ENCODE data around the gene UBXN7. TPM values are rescaled to one million over a fixed set of nuclear protein-coding genes. Genes with fewer than 3 reads are reported as not detected.
"Not testable (repeated sequence)": the region's sequence is repeated elsewhere in the genome, so short reads cannot be mapped to it uniquely, and the experiment has no call there.

The UBXN7 gene
- total RNA-seq, 4 donors from 2014 or later: 17.1 to 24.1 (median 22.0) TPM

DNA sequence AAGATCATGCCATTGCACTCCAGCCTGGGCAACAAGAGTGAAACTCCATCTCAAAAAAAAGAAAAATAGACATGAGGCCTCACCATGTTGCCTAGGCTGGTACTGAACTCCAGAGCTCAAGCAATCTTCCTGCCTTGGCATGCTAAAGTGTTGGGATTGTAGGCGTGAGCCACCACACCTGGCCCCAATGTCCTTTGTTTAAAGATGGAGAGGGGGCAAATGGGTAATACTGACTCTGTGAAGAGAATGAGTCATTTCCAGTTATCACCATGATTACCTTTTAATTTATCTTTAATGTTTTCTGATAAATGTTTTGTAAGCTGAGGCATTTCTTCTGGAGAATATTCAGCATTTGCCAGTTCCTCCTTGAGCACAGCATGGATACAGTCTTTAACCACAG, 116.4 kb downstream of the UBXN7 start:
- 100% methylated on average over 1 of the region's 1 CpG; no CpG with 5 or more reads in 1 of the 2 donors for WGBS, 2 donors (ENCODE audit: low coverage in 1 of 2)
- no peak for ATAC-seq
- no peak overlapping the region for H3K27ac ChIP-seq
- no peaks in the 10 kb centered on the region for H3K9me3 ChIP-seq
- peaks cover 0 to 5% (median 0%) of the 10 kb centered on the region in 3 donors for H3K4me1 ChIP-seq
- H3K4me3 ChIP-seq: no peak overlapping the region
- H3K27me3 ChIP-seq: no peaks in the 10 kb centered on the region
- no peak for TF ChIP-seq EP300 (IDR thresholded peaks at IDR 0.05)
- TF ChIP-seq POLR2A (IDR thresholded peaks at IDR 0.05): no peak
- no peak for TF ChIP-seq POLR2AphosphoS5 (IDR thresholded peaks at IDR 0.05)
- TF ChIP-seq, protein P1, sequence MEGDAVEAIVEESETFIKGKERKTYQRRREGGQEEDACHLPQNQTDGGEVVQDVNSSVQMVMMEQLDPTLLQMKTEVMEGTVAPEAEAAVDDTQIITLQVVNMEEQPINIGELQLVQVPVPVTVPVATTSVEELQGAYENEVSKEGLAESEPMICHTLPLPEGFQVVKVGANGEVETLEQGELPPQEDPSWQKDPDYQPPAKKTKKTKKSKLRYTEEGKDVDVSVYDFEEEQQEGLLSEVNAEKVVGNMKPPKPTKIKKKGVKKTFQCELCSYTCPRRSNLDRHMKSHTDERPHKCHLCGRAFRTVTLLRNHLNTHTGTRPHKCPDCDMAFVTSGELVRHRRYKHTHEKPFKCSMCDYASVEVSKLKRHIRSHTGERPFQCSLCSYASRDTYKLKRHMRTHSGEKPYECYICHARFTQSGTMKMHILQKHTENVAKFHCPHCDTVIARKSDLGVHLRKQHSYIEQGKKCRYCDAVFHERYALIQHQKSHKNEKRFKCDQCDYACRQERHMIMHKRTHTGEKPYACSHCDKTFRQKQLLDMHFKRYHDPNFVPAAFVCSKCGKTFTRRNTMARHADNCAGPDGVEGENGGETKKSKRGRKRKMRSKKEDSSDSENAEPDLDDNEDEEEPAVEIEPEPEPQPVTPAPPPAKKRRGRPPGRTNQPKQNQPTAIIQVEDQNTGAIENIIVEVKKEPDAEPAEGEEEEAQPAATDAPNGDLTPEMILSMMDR (IDR thresholded peaks at IDR 0.05): no peak
- H3K36me3 ChIP-seq: peaks cover 0 to 7% of the 10 kb centered on the region in 2 donors

DNA sequence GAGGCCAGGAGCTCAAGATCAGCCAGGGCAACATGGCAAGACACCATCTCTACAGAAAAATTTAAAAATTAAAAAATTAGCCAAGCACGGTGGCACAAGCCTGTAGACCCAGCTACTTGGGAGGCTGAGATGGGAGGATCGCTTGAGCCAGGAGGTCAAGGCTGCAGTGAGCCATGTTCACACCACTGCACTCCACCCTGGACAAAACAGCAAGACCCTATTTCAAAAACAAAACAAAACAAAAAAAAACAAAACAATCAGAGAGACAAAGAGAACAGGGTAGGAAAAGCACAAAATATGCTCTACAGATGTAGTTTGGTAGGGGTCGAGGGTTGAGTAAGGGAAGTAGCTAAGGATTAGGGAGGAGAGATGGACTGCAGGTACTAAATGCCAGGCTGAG, 117.6 kb downstream of the UBXN7 start:
- no peaks in the 10 kb centered on the region for H3K27me3 ChIP-seq

DNA sequence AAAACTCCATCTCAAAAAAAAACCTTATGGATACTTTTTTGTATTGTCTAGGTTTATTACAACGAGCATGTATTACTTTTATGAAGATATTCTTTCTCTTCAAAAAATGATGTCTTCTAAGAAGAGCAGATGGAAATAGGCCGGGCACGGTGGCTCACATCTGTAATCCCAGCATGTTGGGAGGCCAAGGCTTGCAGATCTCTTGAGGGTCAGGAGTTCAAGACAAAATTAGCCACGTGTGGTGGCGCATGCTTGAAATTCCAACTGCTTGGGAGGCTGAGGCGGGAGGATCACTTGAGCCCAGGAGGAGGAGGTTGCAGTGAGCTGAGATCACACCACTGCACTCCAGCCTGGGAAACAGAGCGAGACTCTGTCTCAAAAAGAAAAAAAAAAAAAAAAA, 118.1 kb downstream of the UBXN7 start:
- not testable (repeated sequence) for ATAC-seq, H3K27ac ChIP-seq, H3K27me3 ChIP-seq, H3K36me3 ChIP-seq, H3K4me3 ChIP-seq, H3K9me3 ChIP-seq, H3K4me1 ChIP-seq
- whole genome bisulfite sequencing, 2 donors (ENCODE audit: low coverage in 1 of 2): 66 to 73% methylated on average over 4 to 7 of the region's 7 CpGs

More for the DNA sequence above, 117.6 kb downstream of the UBXN7 start:
- Histone ChIP-seq H3K27ac (no peak overlapping the region), H3K4me1 (peaks cover 0 to 5% (median 0%) of the 10 kb centered on the region in 3 donors), H3K4me3 (no peak overlapping the region), H3K36me3 (peaks cover 0 to 7% of the 10 kb centered on the region in 2 donors), H3K9me3 (no peaks in the 10 kb centered on the region)
- WGBS, 2 donors (ENCODE audit: low coverage in 1 of 2): 86 to 98% methylated on average over 1 to 3 of the region's 3 CpGs
- TF ChIP-seq POLR2A (IDR thresholded peaks at IDR 0.05) (no peak), POLR2AphosphoS5 (IDR thresholded peaks at IDR 0.05) (no peak), EP300 (IDR thresholded peaks at IDR 0.05) (no peak)
- TF ChIP-seq, protein P1 (IDR thresholded peaks at IDR 0.05): no peak
- ATAC-seq: no peak

DNA sequence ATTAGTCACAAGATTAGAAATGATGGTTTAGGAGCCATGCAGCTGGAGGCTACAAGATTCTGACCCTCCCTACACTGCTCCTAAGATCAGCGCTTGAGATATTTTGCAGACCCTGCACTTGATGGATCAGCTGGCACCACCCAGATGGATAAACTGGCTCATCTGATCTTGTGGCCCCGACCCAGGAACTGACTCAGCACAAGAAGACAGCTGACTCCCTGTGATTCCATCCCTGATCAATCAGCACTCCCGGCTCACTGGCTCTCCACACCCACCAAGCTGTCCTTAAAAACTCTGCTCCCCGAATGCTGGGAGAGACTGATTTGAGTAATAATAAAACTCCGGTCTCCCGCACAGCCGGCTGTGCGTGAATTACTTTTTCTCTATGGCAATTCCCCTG, 129.3 kb downstream of the UBXN7 start:
- H3K4me1 ChIP-seq, ATAC-seq, H3K9me3 ChIP-seq, H3K27ac ChIP-seq, H3K27me3 ChIP-seq, H3K4me3 ChIP-seq: not testable (repeated sequence)
- peaks cover 0 to 60% of the 10 kb centered on the region in 2 donors for H3K36me3 ChIP-seq
- WGBS, 2 donors (ENCODE audit: low coverage in 1 of 2): 82% methylated on average over 5 of the region's 8 CpGs; no CpG with 5 or more reads in 1 of the 2 donors

GRCh38 chr3:196302551-196302950, 129.7 kb downstream of the UBXN7 start:
- not testable (repeated sequence) for ATAC-seq, H3K27ac ChIP-seq, H3K4me3 ChIP-seq, H3K27me3 ChIP-seq, H3K9me3 ChIP-seq, H3K4me1 ChIP-seq
- 49 to 64% methylated on average over 4 to 5 of the region's 10 CpGs for WGBS, 2 donors (ENCODE audit: low coverage in 1 of 2)
- peaks cover 0 to 63% of the 10 kb centered on the region in 2 donors for H3K36me3 ChIP-seq

GRCh38 chr3:196298521-196298920, 133.7 kb downstream of the UBXN7 start:
- no peaks in the 10 kb centered on the region for H3K9me3 ChIP-seq
- H3K27ac ChIP-seq: no peak overlapping the region
- H3K27me3 ChIP-seq: no peaks in the 10 kb centered on the region
- no peak for TF ChIP-seq POLR2AphosphoS5 (IDR thresholded peaks at IDR 0.05)
- H3K4me1 ChIP-seq: no peaks in the 10 kb centered on the region
- peaks cover 0 to 38% of the 10 kb centered on the region in 2 donors for H3K36me3 ChIP-seq
- H3K4me3 ChIP-seq: no peak overlapping the region
- ATAC-seq: no peak
- 88 to 100% methylated on average over 1 of the region's 2 CpGs for WGBS, 2 donors (ENCODE audit: low coverage in 1 of 2)

Small RNA genes within 50 kb of the gene (small RNA-seq; reads per million reads assigned to genes)
- gene AC069257.2 (0 reads per million in 4 donors), gene AC083822.1 (0 reads per million in 4 donors), gene AC117490.1 (0 reads per million in 4 donors), gene RN7SL434P (0 reads per million in 4 donors), gene RN7SL738P (0 reads per million in 4 donors), gene RNU6-1279P (0 to 0.09 (median 0) reads per million in 4 donors), gene RNU6-910P (0 reads per million in 4 donors)

Other genes with a start within 250 kb of the UBXN7 start
- gene ZDHHC19, start 221.0 kb downstream of the UBXN7 start, total RNA-seq: not detected
- gene SLC51A, start 215.9 kb downstream of the UBXN7 start, total RNA-seq: not detected
- gene PCYT1A, start 144.7 kb downstream of the UBXN7 start, total RNA-seq: 10 to 100 TPM; 60.3 to 92.6 (median 81.0) TPM
- gene DYNLT2B, start 114.2 kb downstream of the UBXN7 start, total RNA-seq: 10 to 100 TPM in 3 of 4 donors, 1 to 10 TPM in 1; 9.2 to 18.7 (median 10.8) TPM
- 1 to 10 TPM in 1 of 4 donors, under 1 TPM in 1, not detected in 2; 0.35 to 2.6 TPM for gene TM4SF19, start 94.0 kb downstream of the UBXN7 start, total RNA-seq
- gene RNF168, start 71.3 kb upstream of the UBXN7 start, total RNA-seq: 10 to 100 TPM; 19.4 to 26.0 (median 23.7) TPM
- not detected for gene SMCO1, start 82.9 kb upstream of the UBXN7 start, total RNA-seq
- gene WDR53, start 136.1 kb upstream of the UBXN7 start, total RNA-seq: 1 to 10 TPM; 3.3 to 8.1 (median 6.8) TPM
- gene FBXO45, start 136.2 kb upstream of the UBXN7 start, total RNA-seq: 10 to 100 TPM in 3 of 4 donors, 1 to 10 TPM in 1; 9.8 to 16.6 (median 13.4) TPM
- 10 to 100 TPM in 1 of 4 donors, 1 to 10 TPM in 3; 6.6 to 14.2 (median 8.4) TPM for gene NRROS, start 207.3 kb upstream of the UBXN7 start, total RNA-seq

Measured in gastroesophageal sphincter (tissue), 4 donors.